Mucosa of descending colon (tissue), 3 donors: ENCODE results near the gene BDP1. TPM values are rescaled to one million over a fixed set of nuclear protein-coding genes. Genes with fewer than 3 reads are reported as not detected.
"Not testable (repeated sequence)": the region's sequence is repeated elsewhere in the genome, so short reads cannot be mapped to it uniquely, and the experiment has no call there.

Experiments used
- ATAC-seq: fragments of 200-7000 bp; cut with Tn5 transposase; one replicate; pipeline ENCODE4 v1.9.1; 2020; ENCODE audit warnings: mild to moderate bottlenecking, moderate library complexity
- DNase-seq, 3 donors: peaks; one replicate each; pipeline ENCODE4 v3.0.0-alpha.2; 2020
- H3K36me3 ChIP-seq: fragments of 200-600 bp; one replicate; pipeline ENCODE4 v1.8.0; 2021; ENCODE audit warnings: low read depth, mild to moderate bottlenecking
- H3K4me1 ChIP-seq: fragments of 200-600 bp; one replicate; pipeline ENCODE4 v1.8.0; 2021; ENCODE audit warnings: low read depth, mild to moderate bottlenecking
- H3K4me3 ChIP-seq: fragments of 200-600 bp; one replicate; pipeline ENCODE4 v1.8.0; 2021; ENCODE audit warnings: mild to moderate bottlenecking
- H3K9me3 ChIP-seq: fragments of 200-600 bp; one replicate; pipeline ENCODE4 v1.8.0; 2021; ENCODE audit warnings: mild to moderate bottlenecking
- CTCF ChIP-seq: fragments of 200-600 bp; IDR thresholded peaks from one replicate; pipeline ENCODE4 v1.8.0; 2022; ENCODE audit warnings: antibody characterized with exemption, mild to moderate bottlenecking
- intact Hi-C, 2 donors: fragments of 100-400 bp; cut with DNase I in 1 of 2; cut with micrococcal nuclease in 1 of 2; formaldehyde crosslinking; loops; one replicate each; pipeline versions ENCODE4 v1.11.0 to v1.11.1; 2022; cut with DNase I, micrococcal nuclease
- total RNA-seq, 3 donors: library from RNA; stranded (reverse); fragmentation: NEBNext Ultra II Directional in 2 of 3; extraction: Animal tissue kit (Norgen Biotek cat#: 25700) in 2 of 3; gene quantifications; one replicate each; pipeline versions ENCODE4 v1.2.1 to v1.2.4, GENCODE V29; 2021 to 2023
- donor health status: DM: no; HTN: no; CAD: no; lungs with moderate emphysema.
- donor health status: DM: no; HTN: no; CAD: no.
- donor health status: DM: no; HTN: yes; CAD: no.

BDP1 gene
- total RNA-seq, 3 donors from 2014 or later: 20.0 to 28.7 (median 23.9) TPM

DNA sequence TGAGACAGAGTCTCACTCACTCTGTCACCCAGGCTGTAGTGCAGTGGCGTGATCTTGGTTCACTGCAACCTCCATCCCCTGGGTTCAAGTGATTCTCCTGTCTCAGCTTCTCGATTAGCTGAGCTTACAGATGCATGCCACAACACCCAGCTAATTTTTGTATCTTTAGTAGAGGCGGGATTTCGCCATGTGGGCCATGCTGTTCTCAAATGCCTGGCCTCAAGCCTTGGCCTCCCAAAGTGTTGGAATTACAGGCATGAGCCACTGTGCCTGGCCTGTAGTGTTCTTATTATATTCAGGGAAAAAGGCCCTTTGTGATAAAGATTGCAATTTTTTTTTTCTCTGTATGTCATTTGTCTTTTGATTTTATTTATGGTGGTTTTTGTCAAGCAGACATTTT, 107.7 kb downstream of the BDP1 start:
- DNase-seq: no peak
- H3K36me3 ChIP-seq: peaks cover 10% of the 10 kb centered on the region
- no peaks in the 10 kb centered on the region for H3K4me1 ChIP-seq
- ATAC-seq: no peak
- TF ChIP-seq CTCF: no peak
- H3K9me3 ChIP-seq: no peaks in the 10 kb centered on the region
- no peak overlapping the region for H3K4me3 ChIP-seq
- intact Hi-C loops: no loop called here

GRCh38 chr5:71564895-71565294, 109.4 kb downstream of the BDP1 start:
- peaks cover 10% of the 10 kb centered on the region for H3K36me3 ChIP-seq
- DNase-seq (no peak), ATAC-seq (no peak)
- H3K9me3 ChIP-seq: no peaks in the 10 kb centered on the region
- no peak overlapping the region for H3K4me3 ChIP-seq
- TF ChIP-seq CTCF: no peak
- no peaks in the 10 kb centered on the region for H3K4me1 ChIP-seq
- intact Hi-C loops: no loop called here

DNA sequence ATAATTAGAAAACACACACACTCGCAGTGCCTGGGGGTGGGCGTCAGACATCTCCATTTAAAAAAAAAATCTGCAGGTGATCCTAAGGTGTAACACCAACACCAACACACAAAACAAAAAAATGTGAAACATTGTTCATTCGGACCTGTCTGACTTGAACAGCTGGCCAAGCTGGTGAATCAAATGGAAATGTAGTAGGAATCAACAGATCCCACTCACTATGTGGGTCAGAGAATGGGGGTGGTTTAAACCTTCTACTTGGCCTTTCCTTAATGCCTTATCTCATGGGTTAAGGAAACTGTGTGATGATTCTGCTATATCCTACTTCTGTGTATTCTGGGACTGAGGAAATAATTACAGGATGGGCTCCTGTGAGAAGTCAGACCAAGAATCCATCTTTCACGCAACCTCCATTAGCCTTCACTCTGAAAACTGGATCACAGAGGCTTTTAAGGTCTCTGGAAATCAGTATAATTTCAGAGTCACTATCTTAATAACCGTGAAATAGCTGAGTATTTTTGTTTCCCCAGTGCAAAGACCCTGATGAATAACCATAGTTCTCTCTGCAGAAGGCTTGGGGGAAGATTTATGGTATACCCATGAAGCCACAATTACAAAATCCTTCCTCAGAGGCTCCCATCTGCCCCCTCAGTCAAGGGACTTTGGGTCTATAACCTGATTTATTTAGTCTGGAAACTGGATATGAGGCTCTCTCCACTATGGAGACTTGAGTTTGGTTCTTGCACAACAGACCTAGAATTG, 114.5 kb downstream of the BDP1 start:
- Histone ChIP-seq H3K4me3 (no peak overlapping the region), H3K9me3 (no peaks in the 10 kb centered on the region), H3K36me3 (no peaks in the 10 kb centered on the region), H3K4me1 (no peaks in the 10 kb centered on the region)
- DNase-seq (no peak), ATAC-seq (no peak)
- intact Hi-C loops: no loop called here
- no peak for TF ChIP-seq CTCF

- H3K4me3 ChIP-seq, H3K36me3 ChIP-seq, DNase-seq, H3K9me3 ChIP-seq, H3K4me1 ChIP-seq, intact Hi-C loops, ATAC-seq: not testable (repeated sequence)
Observed at GRCh38 chr5:71571811-71572210, 116.4 kb downstream of the BDP1 start.

- no peak for TF ChIP-seq CTCF
- ATAC-seq (no peak), DNase-seq (no peak)
- H3K9me3 ChIP-seq: no peaks in the 10 kb centered on the region
- H3K4me3 ChIP-seq: no peak overlapping the region
- H3K36me3 ChIP-seq: no peaks in the 10 kb centered on the region
- intact Hi-C loops: no loop called here
- H3K4me1 ChIP-seq: no peaks in the 10 kb centered on the region
Observed at GRCh38 chr5:71573591-71573990, 118.1 kb downstream of the BDP1 start.

DNA sequence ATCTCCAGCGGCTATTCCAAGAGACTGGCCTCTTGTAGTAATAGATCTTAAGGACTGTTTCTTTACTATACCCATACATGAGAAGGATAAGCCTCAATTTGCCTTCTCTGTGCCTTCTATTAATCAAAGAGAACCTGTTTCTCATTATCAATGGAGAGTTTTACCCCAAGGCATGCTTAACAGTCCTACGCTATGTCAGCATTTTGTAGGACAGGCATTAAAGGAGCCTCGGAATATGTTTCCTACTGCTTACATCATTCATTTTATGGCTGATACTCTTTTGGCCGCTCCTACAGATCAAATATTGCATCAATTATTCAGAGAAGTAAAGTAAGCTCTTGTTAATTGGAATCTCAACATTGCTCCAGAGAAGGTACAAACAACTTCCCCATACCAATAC, 120.1 kb downstream of the BDP1 start:
- DNase-seq, intact Hi-C loops, H3K4me3 ChIP-seq, H3K36me3 ChIP-seq, H3K4me1 ChIP-seq, H3K9me3 ChIP-seq, ATAC-seq: not testable (repeated sequence)

DNA sequence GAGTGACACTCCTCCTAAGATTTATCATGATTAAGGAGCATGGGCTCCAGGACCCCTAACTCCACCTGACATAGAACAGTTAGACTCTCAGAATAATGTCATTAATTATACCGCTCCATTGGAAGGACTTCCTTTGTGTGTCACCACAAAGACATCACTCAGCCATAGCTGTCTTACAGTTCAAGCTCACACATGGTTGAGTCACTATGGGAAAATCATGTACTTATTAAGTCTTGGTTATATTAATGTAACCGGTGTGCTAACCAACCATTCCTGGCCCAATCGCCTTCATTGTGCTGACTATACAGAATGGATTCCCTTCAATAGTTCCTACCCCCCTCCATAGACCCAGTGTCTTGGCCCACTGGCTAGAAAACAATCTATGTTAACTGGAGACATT, 120.8 kb downstream of the BDP1 start:
- H3K36me3 ChIP-seq: no peaks in the 10 kb centered on the region
- ATAC-seq: no peak
- no peak for TF ChIP-seq CTCF
- H3K4me1 ChIP-seq: no peaks in the 10 kb centered on the region
- H3K4me3 ChIP-seq: no peak overlapping the region
- DNase-seq: no peak
- intact Hi-C loops: no loop called here
- H3K9me3 ChIP-seq: no peaks in the 10 kb centered on the region

DNA sequence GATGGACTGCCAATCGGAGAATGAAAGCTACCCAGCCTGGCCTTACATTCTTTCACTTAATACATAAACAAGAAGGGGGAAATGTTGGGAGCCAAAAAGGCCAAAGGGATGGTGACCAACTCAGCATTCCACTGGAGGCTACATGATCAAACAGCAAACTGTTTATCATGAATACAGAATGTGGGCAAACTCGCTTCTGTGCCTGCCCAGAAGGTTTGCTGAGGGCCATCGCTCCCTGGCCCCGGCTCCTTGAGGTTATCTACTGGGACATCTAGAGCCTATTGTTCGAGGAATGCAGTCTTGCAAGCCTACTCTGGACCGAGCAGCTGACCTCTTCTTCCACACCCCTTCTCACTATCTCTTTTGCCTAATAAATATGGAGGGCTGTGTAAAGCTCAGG, 122.4 kb downstream of the BDP1 start:
- DNase-seq, H3K4me1 ChIP-seq, intact Hi-C loops, H3K9me3 ChIP-seq, H3K4me3 ChIP-seq, H3K36me3 ChIP-seq, ATAC-seq: not testable (repeated sequence)
